H1 (cell line): ENCODE data around the gene NUMB. TPM values are rescaled to one million over a fixed set of nuclear protein-coding genes. Genes with fewer than 3 reads are reported as not detected.

ENCODE experiments used
- CTCF ChIA-PET: fragments of 300-600 bp; sonication (Branson Sonifier 250); formaldehyde crosslinking; loops from one replicate; lab custom pipeline; 2021; ENCODE audit not compliant: partially characterized antibody; lab: Charles Lee
- POLR2A ChIA-PET: fragments of 300-600 bp; sonication (Branson Sonifier 250); formaldehyde crosslinking; loops from one replicate; lab custom pipeline; 2021; ENCODE audit warnings: inconsistent platforms; ENCODE audit not compliant: partially characterized antibody; lab: Charles Lee
- DNase-seq, 2 experiments: peaks; one replicate each; pipeline versions ENCODE4 v3.0.0 to v3.0.0-alpha.2; 2010 to 2022; ENCODE audit warnings: low spot score in 2 of 2, low read depth in 1 of 2, mixed read lengths in 1 of 2
- FAIRE-seq: peaks from 2 replicates; lab custom pipeline; 2011; peaks lifted over from hg19 to GRCh38; lab: Jason Lieb, UNC
- H2AFZ ChIP-seq: 2 replicates; pipeline ENCODE4 v1.8.1; 2012; ENCODE audit warnings: low read length, inconsistent platforms
- H2AK5ac ChIP-seq: 2 replicates; pipeline ENCODE4 v1.6.1; 2013; ENCODE audit warnings: low read depth, low read length
- H2BK120ac ChIP-seq: replicated peaks from 2 replicates; pipeline ENCODE3; 2013; ENCODE audit warnings: low read depth, low read length, inconsistent platforms
- H2BK12ac ChIP-seq: 2 replicates; pipeline ENCODE4 v1.6.1; 2013; ENCODE audit warnings: low read depth, low read length
- H2BK15ac ChIP-seq: 2 replicates; pipeline ENCODE4 v1.6.1; 2013; ENCODE audit warnings: low read length
- H2BK20ac ChIP-seq: 2 replicates; pipeline ENCODE4 v1.6.1; 2013; ENCODE audit warnings: low read length
- H2BK5ac ChIP-seq: 2 replicates; pipeline ENCODE4 v1.6.1; 2013; ENCODE audit warnings: low read depth, low read length
- H3K14ac ChIP-seq: 2 replicates; pipeline ENCODE4 v1.6.1; 2013; ENCODE audit warnings: inconsistent platforms; ENCODE audit not compliant: insufficient read length
- H3K18ac ChIP-seq: 2 replicates; pipeline ENCODE4 v1.6.1; 2013; ENCODE audit warnings: low read length; ENCODE audit errors: extremely low read depth
- H3K23ac ChIP-seq: 2 replicates; pipeline ENCODE4 v1.6.1; 2013; ENCODE audit warnings: inconsistent platforms; ENCODE audit not compliant: insufficient read length
- H3K23me2 ChIP-seq: 2 replicates; pipeline ENCODE4 v1.6.1; 2013; ENCODE audit warnings: low read depth, low read length
- H3K27ac ChIP-seq: 2 replicates; pipeline ENCODE4 v1.6.1; 2011; ENCODE audit warnings: low read depth, low read length, inconsistent platforms
- H3K27me3 ChIP-seq, 4 experiments: replicated peaks in 1 of 4; 1 replicate in 1 of 4; 2 replicates in 3 of 4; pipeline versions ENCODE4 v1.6.1 to v1.8.1; 2011 to 2013; ENCODE audit warnings: low read length in 3 of 4, mild to moderate bottlenecking in 3 of 4, inconsistent platforms in 2 of 4, mixed read lengths in 2 of 4, moderate library complexity in 1 of 4; ENCODE audit not compliant: control insufficient read depth in 3 of 4, insufficient read depth in 3 of 4; ENCODE audit errors: extremely low read depth in 1 of 4
- H3K36me3 ChIP-seq, 4 experiments: 2 replicates each; pipeline versions ENCODE4 v1.6.1 to v1.8.1; 2011 to 2013; ENCODE audit warnings: mild to moderate bottlenecking in 4 of 4, low read length in 3 of 4, moderate library complexity in 2 of 4, control low read depth in 1 of 4, inconsistent platforms in 1 of 4; ENCODE audit not compliant: insufficient read depth in 4 of 4, control insufficient read depth in 2 of 4
- H3K4ac ChIP-seq: replicated peaks from 2 replicates; pipeline ENCODE3; 2013; ENCODE audit warnings: low read length, low read depth, mixed read lengths, inconsistent platforms; ENCODE audit not compliant: insufficient read length
- H3K4me1 ChIP-seq, 4 experiments: replicated peaks in 1 of 4; 1 replicate in 1 of 4; 2 replicates in 3 of 4; pipeline versions ENCODE4 v1.6.1 to v1.8.1; 2011 to 2013; ENCODE audit warnings: low read length in 3 of 4, inconsistent platforms in 2 of 4, mixed read lengths in 1 of 4; ENCODE audit not compliant: insufficient read depth in 4 of 4, control insufficient read depth in 3 of 4
- H3K4me2 ChIP-seq, 2 experiments: 2 replicates each; pipeline versions ENCODE4 v1.6.1 to v1.8.1; 2011 to 2013; ENCODE audit warnings: low read depth in 2 of 2, low read length in 2 of 2, control low read depth in 1 of 2, inconsistent platforms in 1 of 2, mild to moderate bottlenecking in 1 of 2; ENCODE audit not compliant: insufficient read depth in 1 of 2
- H3K4me3 ChIP-seq, 4 experiments: fragments of 200-600, 300-600 bp in 1 of 4; sonication (generic), shearing (Covaris generic), sonication (Bioruptor Twin) in 1 of 4; 2 replicates each; pipeline versions ENCODE4 v1.5.1 to v1.8.1; 2011 to 2016; ENCODE audit warnings: low read length in 4 of 4, low read depth in 3 of 4, control low read depth in 2 of 4, inconsistent platforms in 2 of 4, mild to moderate bottlenecking in 2 of 4, mixed read lengths in 1 of 4, moderate library complexity in 1 of 4; ENCODE audit not compliant: insufficient read depth in 2 of 4; ENCODE audit errors: extremely low read depth in 1 of 4
- H3K56ac ChIP-seq: replicated peaks from 2 replicates; pipeline ENCODE3; 2013; ENCODE audit warnings: low read depth, mild to moderate bottlenecking, mixed read lengths, low read length, inconsistent platforms; ENCODE audit not compliant: insufficient read length
- H3K79me1 ChIP-seq: 2 replicates; pipeline ENCODE4 v1.6.1; 2013; ENCODE audit warnings: low read depth, low read length, control low read depth
- H3K79me2 ChIP-seq, 2 experiments: 2 replicates each; pipeline versions ENCODE4 v1.6.1 to v1.8.1; 2012 to 2013; ENCODE audit warnings: low read length in 2 of 2, mild to moderate bottlenecking in 2 of 2, inconsistent platforms in 1 of 2; ENCODE audit not compliant: insufficient read depth in 2 of 2, control insufficient read depth in 1 of 2
- H3K9ac ChIP-seq, 4 experiments: replicated peaks in 1 of 4; 1 replicate in 1 of 4; 2 replicates in 3 of 4; pipeline versions ENCODE4 v1.6.1 to v1.8.1; 2011 to 2013; ENCODE audit warnings: low read depth in 3 of 4, low read length in 3 of 4, control low read depth in 2 of 4, mild to moderate bottlenecking in 2 of 4, moderate library complexity in 2 of 4, inconsistent platforms in 1 of 4; ENCODE audit errors: extremely low read depth in 1 of 4
- H3K9me3 ChIP-seq, 2 experiments: 2 replicates each; pipeline versions ENCODE4 v1.6.1 to v1.8.1; 2012 to 2013; ENCODE audit warnings: mild to moderate bottlenecking in 2 of 2, moderate library complexity in 2 of 2, control low read depth in 1 of 2, inconsistent platforms in 1 of 2, low read depth in 1 of 2, low read length in 1 of 2, mixed read lengths in 1 of 2; ENCODE audit not compliant: insufficient read depth in 2 of 2
- H4K20me1 ChIP-seq, 2 experiments: replicated peaks in 1 of 2; 2 replicates each; pipeline versions ENCODE3 to v1.8.1; 2011 to 2013; ENCODE audit warnings: inconsistent platforms in 2 of 2, low read length in 2 of 2, mild to moderate bottlenecking in 1 of 2; ENCODE audit not compliant: insufficient read depth in 2 of 2, control insufficient read depth in 1 of 2
- H4K5ac ChIP-seq: 2 replicates; pipeline ENCODE4 v1.6.1; 2013; ENCODE audit warnings: low read length, low read depth, mixed read lengths, inconsistent platforms; ENCODE audit not compliant: insufficient read length
- H4K8ac ChIP-seq: 2 replicates; pipeline ENCODE4 v1.8.0; 2013; ENCODE audit warnings: mild to moderate bottlenecking, moderate library complexity, low read length, inconsistent platforms; ENCODE audit not compliant: insufficient read depth; ENCODE audit errors: extremely low read depth
- H4K91ac ChIP-seq: replicated peaks from 2 replicates; pipeline ENCODE3; 2013; ENCODE audit warnings: low read length, mixed read lengths, inconsistent platforms; ENCODE audit not compliant: insufficient read length
- ATF3 ChIP-seq: IDR thresholded peaks from 2 replicates; pipeline ENCODE4 v1.6.1; 2011; ENCODE audit warnings: low read depth, mild to moderate bottlenecking, low read length; ENCODE audit not compliant: insufficient read depth
- BACH1 ChIP-seq: IDR thresholded peaks from 2 replicates; pipeline ENCODE4 v1.6.1; 2012; ENCODE audit warnings: low read length, improper control_type of control experiment
- SAP30 ChIP-seq: fragments of 300-600 bp; sonication (generic); IDR thresholded peaks from 2 replicates; pipeline ENCODE4 v1.7.1; 2012; ENCODE audit warnings: low read length, moderate library complexity, mild to moderate bottlenecking, inconsistent platforms; ENCODE audit not compliant: insufficient read depth, insufficient replicate concordance
- WGBS, 2 experiments: shearing (Covaris generic) in 1 of 2; methylation state at CpG; one replicate each; pipeline versions ENCODE4 v1.1.6 to v1.1.7; 2013 to 2015; ENCODE audit warnings: low lambda C conversion rate in 2 of 2, mixed read lengths in 2 of 2, inconsistent platforms in 1 of 2, low coverage in 1 of 2, missing lambda C conversion rate in 1 of 2; ENCODE audit not compliant: insufficient replicate concordance in 2 of 2, insufficient coverage in 1 of 2, insufficient read length in 1 of 2; ENCODE audit errors: extremely low coverage in 1 of 2, missing lambda C conversion rate in 1 of 2; 5-methylcytosine and 5-hydroxymethylcytosine counted together
- polyA plus RNA-seq, 7 experiments: library from polyadenylated mRNA; depleted of rRNA in 3 of 7; stranded (reverse) in 5 of 7; unstranded in 2 of 7; fragments of >200 nt in 5 of 7; fragments of 200-250 nt in 2 of 7; gene quantifications; 1 replicate in 5 of 7; 2 replicates in 1 of 7; 4 replicates in 1 of 7; pipeline versions ENCODE4 v1.2.1 to v1.2.3, GENCODE V29; 2011 to 2013; ENCODE audit warnings: missing spikeins in 2 of 7, mixed read lengths in 2 of 7
- total RNA-seq: library from RNA; stranded (reverse); fragmentation: NEBNext Ultra II Directional; extraction: Animal tissue kit (Norgen Biotek cat#: 25700); gene quantifications from 2 replicates; pipeline ENCODE4 v1.2.1, GENCODE V29; 2021

NUMB gene
- total and polyA plus RNA-seq, 2 of the 8 experiments (the other 6 are each of a cell fraction or from before 2014, with no cell fraction given): 54.3 to 78.1 TPM

GRCh38 chr14:73233564-73233963 lies 224.8 kb downstream of the NUMB start:
- no peak overlapping the region for H3K14ac ChIP-seq
- H3K4ac ChIP-seq: peak overlapping the region; percentile 19
- ChIA-PET CTCF (interaction anchor here (1.0 to 5.6 kb wide), 14 partner anchors 9 to 285 kb away, joined by 3 to 50 read pairs (median 11); no protein-coding TSS in a partner anchor), POLR2A (interaction anchor here (1.2 to 1.6 kb wide), 2 partner anchors 11 to 32 kb away, joined by 3 read pairs; no protein-coding TSS in a partner anchor)
- H3K4me3 ChIP-seq: no peak overlapping the region
- peak overlapping the region; percentile 41; the same call in 1 of the 2 replicates for H2BK5ac ChIP-seq
- peaks cover 18% of the 10 kb centered on the region for H3K23me2 ChIP-seq
- H3K23ac ChIP-seq: no peak overlapping the region
- peak overlapping the region; percentile 46; the same call in 1 of the 2 replicates for H2BK12ac ChIP-seq
- H4K20me1 ChIP-seq: no peaks in the 10 kb centered on the region
- H3K27ac ChIP-seq: no peak overlapping the region
- no peak overlapping the region for H2AK5ac ChIP-seq
- DNase-seq (no peak), FAIRE-seq (no peak)
- peaks cover 0 to 4% of the 10 kb centered on the region in 2 experiments; a peak in 1 of 4 replicates for H3K79me2 ChIP-seq
- H3K56ac ChIP-seq: no peak overlapping the region
- no peak overlapping the region for H4K91ac ChIP-seq
- TF ChIP-seq BACH1 (no peak), ATF3 (0 out of 2 replicates have a peak, but pooled peaks have one; percentile 3), SAP30 (no peak)
- no peak overlapping the region for H4K5ac ChIP-seq
- 93% methylated on average over 10 of the region's 10 CpGs; no CpG with 5 or more reads in 1 of the 2 experiments for WGBS, 2 experiments
- H3K27me3 ChIP-seq: peaks cover 2 to 13% (median 9%) of the 10 kb centered on the region in 4 experiments
- no peaks in the 10 kb centered on the region; a peak in 2 of 8 replicates for H3K36me3 ChIP-seq
- H3K18ac ChIP-seq: no peak overlapping the region; the same call in 1 of the 2 replicates
- H3K9me3 ChIP-seq: no peaks in the 10 kb centered on the region
- H3K4me2 ChIP-seq: no peak overlapping the region
- no peak overlapping the region for H2AFZ ChIP-seq
- peaks cover 4 to 45% (median 25%) of the 10 kb centered on the region in 4 experiments for H3K4me1 ChIP-seq
- H2BK15ac ChIP-seq: no peak overlapping the region
- H2BK120ac ChIP-seq: no peak overlapping the region
- peak overlapping the region; percentile 17; the same call in 1 of the 2 replicates for H2BK20ac ChIP-seq
- H3K79me1 ChIP-seq: no peaks in the 10 kb centered on the region; the same call in 1 of the 2 replicates
- no peak overlapping the region for H4K8ac ChIP-seq
- no peak overlapping the region for H3K9ac ChIP-seq
